ENCODE data around the gene FBXO3.

DNA sequence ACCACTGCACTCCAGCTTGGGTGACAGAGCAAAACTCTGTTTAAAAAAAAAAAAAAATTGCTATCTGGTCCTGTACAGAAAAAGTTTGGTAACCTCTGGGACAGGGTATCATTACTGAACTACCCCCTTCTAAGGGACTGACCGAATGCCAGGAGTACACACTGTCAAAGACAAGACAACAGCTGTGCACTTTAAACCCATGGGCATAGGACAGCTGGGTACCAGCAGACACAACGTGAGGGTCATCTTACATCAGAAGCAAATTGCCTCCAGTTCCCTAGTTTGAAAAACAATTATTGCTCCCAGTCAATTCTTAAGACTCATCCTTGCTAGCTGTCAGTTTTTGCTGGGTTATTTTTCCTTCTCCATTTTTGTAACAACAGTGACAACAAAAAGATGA, 55.9 kb downstream of the FBXO3 start:
- TF ChIP-seq, protein P1, sequence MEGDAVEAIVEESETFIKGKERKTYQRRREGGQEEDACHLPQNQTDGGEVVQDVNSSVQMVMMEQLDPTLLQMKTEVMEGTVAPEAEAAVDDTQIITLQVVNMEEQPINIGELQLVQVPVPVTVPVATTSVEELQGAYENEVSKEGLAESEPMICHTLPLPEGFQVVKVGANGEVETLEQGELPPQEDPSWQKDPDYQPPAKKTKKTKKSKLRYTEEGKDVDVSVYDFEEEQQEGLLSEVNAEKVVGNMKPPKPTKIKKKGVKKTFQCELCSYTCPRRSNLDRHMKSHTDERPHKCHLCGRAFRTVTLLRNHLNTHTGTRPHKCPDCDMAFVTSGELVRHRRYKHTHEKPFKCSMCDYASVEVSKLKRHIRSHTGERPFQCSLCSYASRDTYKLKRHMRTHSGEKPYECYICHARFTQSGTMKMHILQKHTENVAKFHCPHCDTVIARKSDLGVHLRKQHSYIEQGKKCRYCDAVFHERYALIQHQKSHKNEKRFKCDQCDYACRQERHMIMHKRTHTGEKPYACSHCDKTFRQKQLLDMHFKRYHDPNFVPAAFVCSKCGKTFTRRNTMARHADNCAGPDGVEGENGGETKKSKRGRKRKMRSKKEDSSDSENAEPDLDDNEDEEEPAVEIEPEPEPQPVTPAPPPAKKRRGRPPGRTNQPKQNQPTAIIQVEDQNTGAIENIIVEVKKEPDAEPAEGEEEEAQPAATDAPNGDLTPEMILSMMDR (conservative IDR thresholded peaks at IDR 0.05; ENCODE audit: low read length) = no peak
- no peak for TF ChIP-seq EZH2phosphoT487 (IDR thresholded peaks at IDR 0.05; ENCODE audit: borderline replicate concordance)
